Breast epithelium (tissue), 4 donors: ENCODE results near the gene ZNF423. TPM values are rescaled to one million over a fixed set of nuclear protein-coding genes. Genes with fewer than 3 reads are reported as not detected.

Experiments
- DNase-seq, 2 donors: peaks; one replicate each; pipeline ENCODE4 v3.0.0-alpha.2; 2019; ENCODE audit warnings: low spot score in 2 of 2
- H3K27ac ChIP-seq, 2 donors: fragments of 200-600 bp; sonication (generic) in 1 of 2; one replicate each; pipeline ENCODE4 v1.5.1; 2016 to 2019; ENCODE audit warnings: mild to moderate bottlenecking in 1 of 2
- H3K27me3 ChIP-seq, 2 donors: fragments of 200-600 bp; sonication (generic) in 1 of 2; one replicate each; pipeline versions ENCODE4 v1.5.1 to v1.6.0; 2017 to 2019; ENCODE audit warnings: control low read depth in 1 of 2, mild to moderate bottlenecking in 1 of 2
- H3K36me3 ChIP-seq: fragments of 200-600 bp; one replicate; pipeline ENCODE4 v1.5.1; 2019
- H3K4me1 ChIP-seq, 2 donors: fragments of 200-600 bp; sonication (generic); one replicate each; pipeline ENCODE4 v1.5.1; 2016 to 2019; ENCODE audit warnings: control low read depth in 1 of 2
- H3K4me3 ChIP-seq, 3 donors: fragments of 200-600 bp; sonication (generic); 1 replicate in 2 of 3; 2 replicates in 1 of 3; pipeline ENCODE4 v1.5.1; 2016 to 2019; ENCODE audit warnings: mild to moderate bottlenecking in 3 of 3, moderate library complexity in 2 of 3
- H3K9me3 ChIP-seq, 2 donors: fragments of 200-600 bp; sonication (generic) in 1 of 2; one replicate each; pipeline ENCODE4 v1.5.1; 2016 to 2019; ENCODE audit warnings: control low read depth in 1 of 2
- POLR2A ChIP-seq: fragments of 450-650 bp; IDR thresholded peaks from one replicate; pipeline ENCODE4 v1.6.1; 2016; ENCODE audit warnings: antibody characterized with exemption, mild to moderate bottlenecking, moderate library complexity
- POLR2AphosphoS5 ChIP-seq, 3 donors: sonication (generic); formaldehyde crosslinking; IDR thresholded peaks; one replicate each; pipeline ENCODE4 v1.6.1; 2017; ENCODE audit warnings: antibody characterized with exemption in 3 of 3
- intact Hi-C: fragments of 100-400 bp; cut with DNase I; formaldehyde crosslinking; loops from one replicate; pipeline ENCODE4 v1.15.1; 2023; ENCODE audit warnings: low total_unique reads
- total RNA-seq, 3 donors: library from RNA; depleted of rRNA; stranded (reverse); fragments of >200 nt; gene quantifications; one replicate each; pipeline ENCODE4 v1.1.0, GENCODE V29; 2016
- TF ChIP-seq, protein P1 (sequence below), 3 donors: fragments of 450-650 bp; IDR thresholded peaks; one replicate each; pipeline ENCODE4 v1.5.1; 2016 to 2017; ENCODE audit warnings: antibody characterized with exemption in 3 of 3, mild to moderate bottlenecking in 3 of 3, moderate library complexity in 3 of 3

Gene ZNF423
- total RNA-seq, 3 donors from 2014 or later: 4.7 to 8.0 (median 5.9) TPM

GRCh38 chr16:49602201-49602975 lies 253.5 kb downstream of the ZNF423 start:
- intact Hi-C loops: no loop called here
- Histone ChIP-seq H3K4me1 (no peaks in the 10 kb centered on the region), H3K27me3 (no peaks in the 10 kb centered on the region), H3K9me3 (no peaks in the 10 kb centered on the region), H3K36me3 (no peaks in the 10 kb centered on the region), H3K4me3 (no peak overlapping the region), H3K27ac (no peak overlapping the region)
- DNase-seq: no peak
- TF ChIP-seq POLR2A (no peak), POLR2AphosphoS5 (IDR thresholded peaks at IDR 0.05) (no peak)
- TF ChIP-seq, protein P1, sequence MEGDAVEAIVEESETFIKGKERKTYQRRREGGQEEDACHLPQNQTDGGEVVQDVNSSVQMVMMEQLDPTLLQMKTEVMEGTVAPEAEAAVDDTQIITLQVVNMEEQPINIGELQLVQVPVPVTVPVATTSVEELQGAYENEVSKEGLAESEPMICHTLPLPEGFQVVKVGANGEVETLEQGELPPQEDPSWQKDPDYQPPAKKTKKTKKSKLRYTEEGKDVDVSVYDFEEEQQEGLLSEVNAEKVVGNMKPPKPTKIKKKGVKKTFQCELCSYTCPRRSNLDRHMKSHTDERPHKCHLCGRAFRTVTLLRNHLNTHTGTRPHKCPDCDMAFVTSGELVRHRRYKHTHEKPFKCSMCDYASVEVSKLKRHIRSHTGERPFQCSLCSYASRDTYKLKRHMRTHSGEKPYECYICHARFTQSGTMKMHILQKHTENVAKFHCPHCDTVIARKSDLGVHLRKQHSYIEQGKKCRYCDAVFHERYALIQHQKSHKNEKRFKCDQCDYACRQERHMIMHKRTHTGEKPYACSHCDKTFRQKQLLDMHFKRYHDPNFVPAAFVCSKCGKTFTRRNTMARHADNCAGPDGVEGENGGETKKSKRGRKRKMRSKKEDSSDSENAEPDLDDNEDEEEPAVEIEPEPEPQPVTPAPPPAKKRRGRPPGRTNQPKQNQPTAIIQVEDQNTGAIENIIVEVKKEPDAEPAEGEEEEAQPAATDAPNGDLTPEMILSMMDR (IDR thresholded peaks at IDR 0.05): no peak

DNA sequence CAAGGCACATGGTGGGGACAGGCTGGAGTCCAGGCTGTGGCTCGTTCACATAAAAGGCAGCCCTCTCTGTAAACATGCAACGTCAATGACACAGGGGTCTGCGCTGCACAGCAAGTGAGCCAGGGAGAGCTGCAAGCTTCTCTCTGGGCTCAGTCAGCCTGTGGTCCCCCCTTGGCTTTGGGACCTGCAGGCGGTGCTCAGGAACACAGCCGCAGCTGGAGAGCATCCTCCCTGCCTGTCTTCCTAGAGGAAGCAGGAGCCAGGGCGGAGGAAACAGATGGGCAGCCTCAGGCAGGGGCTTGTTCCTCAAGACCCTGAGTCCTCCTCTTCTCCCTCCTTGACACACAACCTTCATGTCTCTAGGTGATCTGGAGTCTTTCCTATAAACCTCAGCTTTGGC lies 254.3 kb downstream of the ZNF423 start:
- Histone ChIP-seq H3K27me3 (no peaks in the 10 kb centered on the region), H3K4me3 (no peak overlapping the region), H3K9me3 (no peaks in the 10 kb centered on the region), H3K36me3 (no peaks in the 10 kb centered on the region), H3K4me1 (peaks cover 0 to 4% of the 10 kb centered on the region in 2 donors), H3K27ac (no peak overlapping the region)
- TF ChIP-seq POLR2AphosphoS5 (IDR thresholded peaks at IDR 0.05): no peak
- no peak for DNase-seq
- intact Hi-C loops: no loop called here

- H3K27ac ChIP-seq: no peak overlapping the region
- no peaks in the 10 kb centered on the region for H3K36me3 ChIP-seq
- DNase-seq: no peak
- no peak overlapping the region for H3K4me3 ChIP-seq
- H3K4me1 ChIP-seq: peaks cover 0 to 4% of the 10 kb centered on the region in 2 donors
- TF ChIP-seq POLR2A (no peak), POLR2AphosphoS5 (IDR thresholded peaks at IDR 0.05) (no peak)
- TF ChIP-seq, protein P1 (IDR thresholded peaks at IDR 0.05): no peak
- no peaks in the 10 kb centered on the region for H3K9me3 ChIP-seq
- no peaks in the 10 kb centered on the region for H3K27me3 ChIP-seq
- intact Hi-C loops: no loop called here
These were observed 254.9 kb downstream of the ZNF423 start for GRCh38 chr16:49600976-49601375.

- Histone ChIP-seq H3K4me1 (peaks cover 0 to 4% of the 10 kb centered on the region in 2 donors), H3K36me3 (no peaks in the 10 kb centered on the region), H3K4me3 (no peak overlapping the region), H3K27ac (no peak overlapping the region), H3K27me3 (no peaks in the 10 kb centered on the region), H3K9me3 (no peaks in the 10 kb centered on the region)
- DNase-seq: no peak
- intact Hi-C loops: no loop called here
- TF ChIP-seq POLR2AphosphoS5 (IDR thresholded peaks at IDR 0.05) (no peak), POLR2A (no peak)
- TF ChIP-seq, protein P1 (IDR thresholded peaks at IDR 0.05): no peak
These were observed 255.4 kb downstream of the ZNF423 start for GRCh38 chr16:49600536-49600935.

GRCh38 chr16:49599704-49600103 lies 256.2 kb downstream of the ZNF423 start:
- Histone ChIP-seq H3K27ac (no peak overlapping the region), H3K36me3 (no peaks in the 10 kb centered on the region), H3K4me3 (no peak overlapping the region), H3K27me3 (no peaks in the 10 kb centered on the region), H3K9me3 (no peaks in the 10 kb centered on the region), H3K4me1 (peaks cover 0 to 4% of the 10 kb centered on the region in 2 donors)
- DNase-seq: no peak
- TF ChIP-seq, protein P1 (IDR thresholded peaks at IDR 0.05): no peak
- TF ChIP-seq POLR2AphosphoS5 (IDR thresholded peaks at IDR 0.05): no peak
- no peak for TF ChIP-seq POLR2A
- intact Hi-C loops: no loop called here
